DOHH2 (cell line): ENCODE data around the gene CIB4.
"Not testable (repeated sequence)": the region's sequence is repeated elsewhere in the genome, so short reads cannot be mapped to it uniquely, and the experiment has no call there.

ENCODE experiments used
- H3F3A ChIP-seq: fragments of 200-600 bp; sonication (generic), shearing (Covaris generic); 2 replicates; pipeline ENCODE4 v1.6.0; 2016; ENCODE audit warnings: antibody characterized with exemption, mild to moderate bottlenecking; ENCODE audit not compliant: control insufficient read depth, insufficient read depth
- H3K27ac ChIP-seq: fragments of 200-600 bp; sonication (generic); 2 replicates; pipeline ENCODE4 v1.5.1; 2014; ENCODE audit warnings: low read depth, mild to moderate bottlenecking, low read length, moderate library complexity
- H3K27me3 ChIP-seq: fragments of 200-600 bp; sonication (generic); 2 replicates; pipeline ENCODE4 v1.6.1; 2014; ENCODE audit warnings: mild to moderate bottlenecking, low read length, mixed read lengths; ENCODE audit not compliant: control insufficient read depth
- H3K36me3 ChIP-seq: fragments of 200-600 bp; sonication (generic); 2 replicates; pipeline ENCODE4 v1.6.1; 2014; ENCODE audit warnings: mild to moderate bottlenecking, low read length, moderate library complexity, mixed read lengths; ENCODE audit not compliant: control insufficient read depth
- H3K4me1 ChIP-seq: fragments of 200-600 bp; sonication (generic); 2 replicates; pipeline ENCODE4 v1.6.1; 2014; ENCODE audit warnings: mild to moderate bottlenecking, low read length, mixed read lengths; ENCODE audit not compliant: control insufficient read depth
- H3K4me2 ChIP-seq: fragments of 200-600 bp; sonication (generic); 2 replicates; pipeline ENCODE4 v1.6.0; 2014; ENCODE audit warnings: mild to moderate bottlenecking, low read length, moderate library complexity
- H3K4me3 ChIP-seq: fragments of 200-600 bp; sonication (generic); 2 replicates; pipeline ENCODE4 v1.5.1; 2014; ENCODE audit warnings: mild to moderate bottlenecking, low read length, mixed read lengths
- H3K79me2 ChIP-seq: fragments of 200-600 bp; sonication (generic); 2 replicates; pipeline ENCODE4 v1.6.1; 2014; ENCODE audit warnings: mild to moderate bottlenecking, low read length, mixed read lengths; ENCODE audit not compliant: control insufficient read depth
- H3K9me2 ChIP-seq: fragments of 200-600 bp; sonication (generic); replicated peaks from 2 replicates; pipeline ENCODE4 v1.6.1; 2014; ENCODE audit warnings: mild to moderate bottlenecking, low read length, mixed read lengths; ENCODE audit not compliant: control insufficient read depth
- H3K9me3 ChIP-seq: fragments of 200-600 bp; sonication (generic); 2 replicates; pipeline ENCODE4 v1.6.1; 2014; ENCODE audit warnings: antibody characterized with exemption, low read length, mixed read lengths; ENCODE audit not compliant: control insufficient read depth, insufficient read depth
- H4K20me1 ChIP-seq: fragments of 200-600 bp; sonication (generic); 2 replicates; pipeline ENCODE4 v1.6.0; 2014; ENCODE audit warnings: low read depth, mild to moderate bottlenecking, antibody characterized with exemption, low read length, moderate library complexity; ENCODE audit not compliant: control insufficient read depth, insufficient read depth
- CTCF ChIP-seq: fragments of 200-600 bp; sonication (generic); IDR thresholded peaks from one replicate; pipeline ENCODE4 v1.5.1; 2014; ENCODE audit warnings: antibody characterized with exemption, mild to moderate bottlenecking, low read depth, low read length; ENCODE audit not compliant: poor library complexity, severe bottlenecking
- EZH2phosphoT487 ChIP-seq: fragments of 200-600 bp; sonication (generic); IDR thresholded peaks from 2 replicates; pipeline ENCODE4 v1.6.1; 2017; ENCODE audit warnings: borderline replicate concordance, mild to moderate bottlenecking, antibody characterized with exemption, low read length, moderate library complexity, mixed read lengths

CIB4 gene

DNA sequence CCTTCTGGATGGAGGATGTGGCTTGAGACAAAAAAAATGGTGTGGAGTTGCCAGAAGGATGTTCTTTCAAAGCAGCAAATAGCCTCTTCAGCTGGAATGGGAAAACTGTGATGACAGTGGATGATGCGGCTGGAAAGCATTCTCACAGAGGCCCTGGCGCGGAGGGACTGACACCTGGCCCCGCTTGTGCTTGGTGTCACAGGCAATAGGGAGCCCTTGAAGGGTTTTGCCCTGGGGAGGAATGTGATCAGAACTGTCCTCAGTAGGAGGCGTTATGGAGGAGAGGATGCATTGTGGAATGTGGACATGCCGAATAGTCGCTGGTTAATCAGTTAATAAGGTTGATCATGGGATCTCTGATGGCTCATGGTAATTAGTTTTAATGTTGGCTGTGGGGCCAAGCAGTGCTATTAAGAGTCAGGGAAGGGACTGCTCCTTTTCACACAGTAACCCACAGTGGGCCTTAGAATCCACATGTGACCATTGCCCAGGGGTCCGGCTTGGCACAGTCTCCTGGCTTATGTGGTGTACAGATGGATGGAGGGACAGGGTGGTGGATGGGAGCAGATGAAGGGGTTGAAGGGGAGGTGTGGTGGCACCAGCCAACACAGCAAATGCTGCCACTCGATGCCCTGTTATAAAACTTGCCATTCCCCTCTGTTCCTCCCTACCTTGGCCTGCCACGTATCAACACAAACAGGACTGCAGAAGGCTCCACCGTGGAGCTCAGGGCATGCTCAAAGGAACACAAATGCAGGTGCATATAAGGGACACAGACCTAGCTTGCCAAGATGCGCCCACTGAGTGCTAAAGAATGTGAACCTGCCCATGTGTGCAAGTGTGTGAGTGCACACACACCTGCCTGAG, 71.7 kb downstream of the CIB4 start:
- H3F3A ChIP-seq: no peaks in the 10 kb centered on the region
- no peak overlapping the region for H3K4me2 ChIP-seq
- H3K9me2 ChIP-seq: no peaks in the 10 kb centered on the region
- H3K27me3 ChIP-seq: peaks cover 24% of the 10 kb centered on the region; the same call in 1 of the 2 replicates
- H3K9me3 ChIP-seq: no peaks in the 10 kb centered on the region
- H4K20me1 ChIP-seq: no peaks in the 10 kb centered on the region
- no peak overlapping the region for H3K4me3 ChIP-seq
- TF ChIP-seq CTCF: no peak
- no peak for TF ChIP-seq EZH2phosphoT487
- H3K79me2 ChIP-seq: no peaks in the 10 kb centered on the region
- H3K27ac ChIP-seq: no peak overlapping the region
- H3K4me1 ChIP-seq: no peaks in the 10 kb centered on the region
- H3K36me3 ChIP-seq: no peaks in the 10 kb centered on the region

- no peak overlapping the region for H3K4me2 ChIP-seq
- H3K4me1 ChIP-seq: no peaks in the 10 kb centered on the region
- H3F3A ChIP-seq: no peaks in the 10 kb centered on the region
- TF ChIP-seq EZH2phosphoT487 (no peak), CTCF (no peak)
- peaks cover 32% of the 10 kb centered on the region for H3K27me3 ChIP-seq
- no peak overlapping the region for H3K4me3 ChIP-seq
- H3K27ac ChIP-seq: no peak overlapping the region
- H3K9me3 ChIP-seq: no peaks in the 10 kb centered on the region
- no peaks in the 10 kb centered on the region for H4K20me1 ChIP-seq
- no peaks in the 10 kb centered on the region for H3K79me2 ChIP-seq
- H3K9me2 ChIP-seq: no peaks in the 10 kb centered on the region
- no peaks in the 10 kb centered on the region for H3K36me3 ChIP-seq
Measured at GRCh38 chr2:26568076-26568890, 72.9 kb downstream of the CIB4 start.

DNA sequence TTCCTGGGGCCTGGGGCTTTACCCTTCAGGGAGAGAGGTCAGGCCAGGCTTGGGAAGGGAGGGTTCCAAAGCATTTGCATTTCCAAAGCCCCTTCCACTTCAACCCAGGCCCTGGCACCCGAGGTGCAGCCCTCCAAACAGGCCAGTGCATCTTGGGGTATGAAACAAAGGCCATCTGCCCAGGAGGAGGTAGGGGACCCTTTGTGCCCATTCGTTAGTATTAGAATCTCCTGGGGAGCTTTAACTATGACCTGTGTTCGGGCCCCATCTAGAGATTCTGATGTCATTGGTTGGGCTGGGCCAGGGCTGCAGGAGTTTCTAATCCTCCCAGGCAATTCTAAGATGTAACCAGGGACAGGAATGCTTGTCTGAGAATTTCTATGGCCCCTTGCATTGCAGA, 73.6 kb downstream of the CIB4 start:
- no peaks in the 10 kb centered on the region for H3K9me3 ChIP-seq
- no peaks in the 10 kb centered on the region for H3K36me3 ChIP-seq
- no peaks in the 10 kb centered on the region for H3K9me2 ChIP-seq
- H3K4me2 ChIP-seq: no peak overlapping the region
- H3K4me3 ChIP-seq: no peak overlapping the region
- no peaks in the 10 kb centered on the region for H3K4me1 ChIP-seq
- no peaks in the 10 kb centered on the region for H3K79me2 ChIP-seq
- no peaks in the 10 kb centered on the region for H4K20me1 ChIP-seq
- H3F3A ChIP-seq: no peaks in the 10 kb centered on the region
- TF ChIP-seq EZH2phosphoT487: no peak
- no peak for TF ChIP-seq CTCF
- H3K27ac ChIP-seq: no peak overlapping the region
- H3K27me3 ChIP-seq: peaks cover 33% of the 10 kb centered on the region

- not testable (repeated sequence) for H3K79me2 ChIP-seq, H3K4me3 ChIP-seq, H3K27ac ChIP-seq, H3K9me2 ChIP-seq, H3K36me3 ChIP-seq, H3K4me2 ChIP-seq, H3K4me1 ChIP-seq, H3K9me3 ChIP-seq, H3F3A ChIP-seq, H4K20me1 ChIP-seq
- peaks cover 33% of the 10 kb centered on the region for H3K27me3 ChIP-seq
Measured at GRCh38 chr2:26566731-26567130, 74.4 kb downstream of the CIB4 start.
